WTC11 (cell line): ENCODE results near the gene ETNK1. TPM values are rescaled to one million over a fixed set of nuclear protein-coding genes. Genes with fewer than 3 reads are reported as not detected.
"Not testable (repeated sequence)": the region's sequence is repeated elsewhere in the genome, so short reads cannot be mapped to it uniquely, and the experiment has no call there.

ENCODE experiments used
- ATAC-seq: fragments of 200-7000 bp; cut with Tn5 transposase; 2 replicates; pipeline ENCODE4 v1.10.0; 2021; ENCODE audit warnings: mild to moderate bottlenecking, moderate library complexity
- CTCF ChIA-PET: fragments of 300-600 bp; sonication (Branson Sonifier 250); formaldehyde crosslinking; loops from one replicate; lab custom pipeline; 2021; ENCODE audit warnings: antibody characterized with exemption; lab: Charles Lee
- POLR2A ChIA-PET: fragments of 350-600 bp; sonication (Branson Sonifier 250); formaldehyde crosslinking; loops from one replicate; lab custom pipeline; 2021; ENCODE audit warnings: antibody characterized with exemption; lab: Charles Lee
- DNase-seq: peaks from one replicate; pipeline ENCODE4 v3.0.0; 2021; ENCODE audit warnings: low spot score
- H3K27ac Mint-ChIP-seq: 2 replicates; pipeline ENCODE4 v1.8.0; 2021; ENCODE audit warnings: mixed read lengths
- H3K27me3 Mint-ChIP-seq: 2 replicates; pipeline ENCODE4 v1.8.0; 2021; ENCODE audit warnings: low read depth, mild to moderate bottlenecking, moderate library complexity, mixed read lengths
- H3K36me3 Mint-ChIP-seq: 2 replicates; pipeline ENCODE4 v1.8.0; 2021; ENCODE audit warnings: mixed read lengths
- H3K4me1 Mint-ChIP-seq: 2 replicates; pipeline ENCODE4 v1.8.0; 2022; ENCODE audit warnings: mixed read lengths
- H3K4me3 Mint-ChIP-seq: 2 replicates; pipeline ENCODE4 v1.8.0; 2021; ENCODE audit warnings: mild to moderate bottlenecking, moderate library complexity, mixed read lengths
- H3K9me3 Mint-ChIP-seq: 2 replicates; pipeline ENCODE4 v1.8.0; 2021; ENCODE audit warnings: mixed read lengths
- CBFB ChIP-seq: sonication (generic); formaldehyde crosslinking; IDR thresholded peaks from 2 replicates; pipeline ENCODE4 v1.8.1; 2022; ENCODE audit warnings: mild to moderate bottlenecking, low read depth, missing genetic modification reagents
- E2F4 ChIP-seq: sonication (generic); formaldehyde crosslinking; IDR thresholded peaks from 2 replicates; pipeline ENCODE4 v1.8.1; 2022; ENCODE audit warnings: low read depth, mild to moderate bottlenecking, moderate library complexity, missing genetic modification reagents, borderline replicate concordance
- ERG ChIP-seq: fragments of 250-450 bp; sonication (Bioruptor Pico); IDR thresholded peaks from 2 replicates; pipeline ENCODE4 v1.8.0; 2021; ENCODE audit warnings: mild to moderate bottlenecking
- ESRRA ChIP-seq: sonication (generic); formaldehyde crosslinking; IDR thresholded peaks from 2 replicates; pipeline ENCODE4 v1.8.1; 2022; ENCODE audit warnings: mild to moderate bottlenecking, missing genetic modification reagents, borderline replicate concordance
- ETV6 ChIP-seq: sonication (generic); formaldehyde crosslinking; IDR thresholded peaks from 2 replicates; pipeline ENCODE4 v1.8.1; 2022; ENCODE audit warnings: mild to moderate bottlenecking, missing genetic modification reagents
- GABPB1 ChIP-seq: sonication (generic); formaldehyde crosslinking; IDR thresholded peaks from 2 replicates; pipeline ENCODE4 v1.8.1; 2023; ENCODE audit warnings: mild to moderate bottlenecking, missing genetic modification reagents
- MYBL2 ChIP-seq: sonication (generic); formaldehyde crosslinking; IDR thresholded peaks from 2 replicates; pipeline ENCODE4 v1.8.1; 2023; ENCODE audit warnings: mild to moderate bottlenecking, moderate library complexity, missing genetic modification reagents
- NFE2L1 ChIP-seq: sonication (generic); formaldehyde crosslinking; IDR thresholded peaks from 2 replicates; pipeline ENCODE4 v1.8.1; 2023; ENCODE audit warnings: missing genetic modification reagents
- PRDM15 ChIP-seq: sonication (generic); formaldehyde crosslinking; IDR thresholded peaks from 2 replicates; pipeline ENCODE4 v1.8.0; 2022; ENCODE audit warnings: missing genetic modification reagents
- PRRX2 ChIP-seq: fragments of 250-450 bp; sonication (Bioruptor Pico); IDR thresholded peaks from 2 replicates; pipeline ENCODE4 v1.8.0; 2021; ENCODE audit warnings: mild to moderate bottlenecking
- RORB ChIP-seq: fragments of 250-450 bp; sonication (Bioruptor Pico); IDR thresholded peaks from 2 replicates; pipeline ENCODE4 v1.9.0; 2021; ENCODE audit warnings: mild to moderate bottlenecking
- TEAD1 ChIP-seq: sonication (generic); formaldehyde crosslinking; IDR thresholded peaks from 2 replicates; pipeline ENCODE4 v1.8.0; 2022; ENCODE audit warnings: mild to moderate bottlenecking, missing genetic modification reagents
- TEAD4 ChIP-seq: sonication (generic); formaldehyde crosslinking; IDR thresholded peaks from 2 replicates; pipeline ENCODE4 v1.8.0; 2022; ENCODE audit warnings: mild to moderate bottlenecking, missing genetic modification reagents
- USF1 ChIP-seq: sonication (generic); formaldehyde crosslinking; IDR thresholded peaks from 2 replicates; pipeline ENCODE4 v1.8.0; 2022; ENCODE audit warnings: mild to moderate bottlenecking, missing genetic modification reagents
- ZNF121 ChIP-seq: sonication (generic); formaldehyde crosslinking; IDR thresholded peaks from 2 replicates; pipeline ENCODE4 v1.8.0; 2023; ENCODE audit warnings: missing genetic modification reagents
- ZNF219 ChIP-seq: sonication (generic); formaldehyde crosslinking; IDR thresholded peaks from 2 replicates; pipeline ENCODE4 v1.8.0; 2023; ENCODE audit warnings: missing genetic modification reagents, mild to moderate bottlenecking, borderline replicate concordance
- ZNF281 ChIP-seq: sonication (generic); formaldehyde crosslinking; IDR thresholded peaks from 2 replicates; pipeline ENCODE4 v1.8.0; 2023; ENCODE audit warnings: mild to moderate bottlenecking, missing genetic modification reagents
- ZNF317 ChIP-seq: sonication (generic); formaldehyde crosslinking; IDR thresholded peaks from 2 replicates; pipeline ENCODE4 v1.8.1; 2023; ENCODE audit warnings: low read depth, mild to moderate bottlenecking, moderate library complexity, missing genetic modification reagents, borderline replicate concordance
- total RNA-seq: library from RNA; stranded (reverse); gene quantifications from 3 replicates; pipeline ENCODE4 v1.2.3, GENCODE V29; 2021

ETNK1 gene
- total RNA-seq, 1 experiment from 2014 or later, result 81.3 TPM

GRCh38 chr12:22600181-22600580 lies 24.8 kb upstream of the ETNK1 start (continued):
- TF ChIP-seq ZNF281 (no peak), ERG (no peak), MYBL2 (CRISPR knock-in tag) (no peak), NFE2L1 (no peak), TEAD4 (CRISPR knock-in tag) (no peak), E2F4 (CRISPR knock-in tag) (no peak), ZNF317 (CRISPR knock-in tag) (no peak), ZNF219 (no peak), TEAD1 (CRISPR knock-in tag) (no peak), CBFB (CRISPR knock-in tag) (no peak), ESRRA (CRISPR knock-in tag) (no peak)

GRCh38 chr12:22609501-22609900 lies 15.5 kb upstream of the ETNK1 start:
- ATAC-seq, result no peak
- ChIA-PET POLR2A (no interaction called here), CTCF (no interaction called here)
- peaks cover 26% of the 10 kb centered on the region for H3K36me3 Mint-ChIP-seq
- peaks cover 39% of the 10 kb centered on the region for H3K9me3 Mint-ChIP-seq
- H3K4me3 Mint-ChIP-seq, result no peak overlapping the region
- no peaks in the 10 kb centered on the region for H3K4me1 Mint-ChIP-seq
- H3K27ac Mint-ChIP-seq, result no peak overlapping the region
- 0 out of 2 replicates have a peak, but pooled peaks cover 7% of the 10 kb centered on the region for H3K27me3 Mint-ChIP-seq
- DNase-seq, result no peak
- TF ChIP-seq USF1 (CRISPR knock-in tag), result no peak
- no peak for TF ChIP-seq GABPB1
- TF ChIP-seq, all 79 proteins: peak for 0

GRCh38 chr12:22610131-22610530 lies 14.8 kb upstream of the ETNK1 start:
- H3K36me3 Mint-ChIP-seq, result peaks cover 32% of the 10 kb centered on the region
- ChIA-PET CTCF (no interaction called here), POLR2A (no interaction called here)
- TF ChIP-seq ZNF121 (CRISPR knock-in tag) (no peak), PRRX2 (CRISPR knock-in tag) (no peak), ETV6 (no peak), E2F4 (CRISPR knock-in tag) (no peak), PRDM15 (CRISPR knock-in tag) (no peak), RORB (CRISPR knock-in tag) (no peak), MYBL2 (CRISPR knock-in tag) (no peak)
- 0 out of 2 replicates have a peak, but pooled peaks cover 7% of the 10 kb centered on the region for H3K27me3 Mint-ChIP-seq
- DNase-seq (no peak), ATAC-seq (no peak)
- peaks cover 46% of the 10 kb centered on the region for H3K9me3 Mint-ChIP-seq
- no peak overlapping the region for H3K4me3 Mint-ChIP-seq
- H3K4me1 Mint-ChIP-seq, result no peaks in the 10 kb centered on the region
- H3K27ac Mint-ChIP-seq, result no peak overlapping the region

- H3K27ac Mint-ChIP-seq, ATAC-seq: not testable (repeated sequence)
Measured at GRCh38 chr12:22612822-22613221, 12.1 kb upstream of the ETNK1 start.

More at GRCh38 chr12:22612822-22613221, 12.1 kb upstream of the ETNK1 start:
- CTCF ChIA-PET, H3K4me1 Mint-ChIP-seq, DNase-seq, H3K4me3 Mint-ChIP-seq, H3K27me3 Mint-ChIP-seq, POLR2A ChIA-PET: not testable (repeated sequence)
- peaks cover 55% of the 10 kb centered on the region for H3K36me3 Mint-ChIP-seq
- peaks cover 65% of the 10 kb centered on the region for H3K9me3 Mint-ChIP-seq
